A172 (cell line): ENCODE measurements around the gene SBF2. TPM values are rescaled to one million over a fixed set of nuclear protein-coding genes. Genes with fewer than 3 reads are reported as not detected.

Experiments
- DNase-seq: peaks from one replicate; pipeline ENCODE4 v3.0.0-alpha.2; 2015; ENCODE audit warnings: low spot score
- total RNA-seq: library from RNA; depleted of rRNA; stranded (reverse); fragments of >200 nt; shearing (Covaris generic); gene quantifications from 2 replicates; pipeline ENCODE4 v1.2.3, GENCODE V29; 2014

The SBF2 gene
- total RNA-seq, 1 experiment from 2014 or later = 34.7 TPM

DNA sequence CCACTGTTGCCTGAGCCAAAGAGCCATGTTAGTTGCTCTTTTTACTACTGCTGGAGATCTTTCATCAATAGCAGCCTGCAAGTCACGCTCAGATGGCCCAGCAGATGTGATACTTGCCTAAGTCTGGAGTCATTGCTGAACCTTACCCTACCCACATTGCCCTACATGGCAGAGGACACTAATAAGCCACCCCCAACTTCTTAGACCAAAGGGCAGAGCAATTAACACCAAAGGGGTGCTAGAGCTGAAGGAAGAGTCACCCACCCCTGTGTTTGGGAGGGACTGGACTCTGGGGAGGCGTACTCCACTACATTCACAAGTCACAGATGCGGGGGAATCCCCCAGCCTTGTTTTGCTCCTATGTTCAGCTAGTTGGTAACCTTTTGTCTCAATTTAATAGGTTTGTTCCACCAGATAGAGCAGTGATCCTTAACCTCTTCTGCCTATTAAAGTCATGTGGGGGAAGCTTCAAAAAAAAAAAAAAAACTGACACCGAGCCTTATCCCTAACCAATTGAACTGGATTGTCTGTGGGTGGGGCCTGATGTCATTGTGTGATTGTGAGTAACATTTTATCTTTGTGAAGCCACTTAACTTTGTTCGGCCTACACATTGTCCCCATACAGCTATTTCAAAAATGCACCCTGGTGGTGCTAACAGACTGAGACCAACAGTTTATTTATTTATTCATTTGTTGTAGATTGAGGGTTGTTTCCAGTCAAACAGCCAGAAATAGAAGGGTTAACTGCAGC lies 23.9 kb upstream of the SBF2 start:
- no peak for DNase-seq

DNA sequence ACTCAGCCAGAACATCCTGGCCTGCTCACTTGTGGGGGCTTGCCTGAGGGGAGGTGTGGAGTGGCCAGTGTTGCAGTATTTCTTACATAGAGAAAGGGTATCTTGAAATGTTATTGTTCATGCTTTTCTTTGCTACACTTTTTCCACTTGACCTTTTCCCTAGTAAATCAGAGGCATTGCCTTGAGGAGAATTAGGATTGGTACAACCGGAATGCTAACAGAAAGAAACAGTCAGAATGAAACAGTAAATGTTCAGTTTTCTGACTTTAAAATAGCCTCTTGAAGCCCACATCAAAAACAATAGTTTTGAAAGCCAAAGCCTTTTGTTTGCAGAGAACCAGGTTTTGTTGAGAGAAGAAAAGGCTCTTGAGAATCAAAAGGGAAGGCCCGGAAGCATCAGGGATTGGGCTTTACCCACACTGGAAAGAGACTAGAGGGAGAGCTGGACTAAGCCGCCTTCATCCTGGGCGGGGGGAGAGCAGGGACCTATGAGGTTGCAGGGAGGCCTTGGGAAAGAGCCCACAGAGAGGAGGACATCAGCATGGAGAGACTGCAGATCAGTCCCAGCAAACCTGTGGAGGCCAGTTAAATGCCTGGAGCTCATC lies 23.2 kb upstream of the SBF2 start:
- DNase-seq = no peak

DNA sequence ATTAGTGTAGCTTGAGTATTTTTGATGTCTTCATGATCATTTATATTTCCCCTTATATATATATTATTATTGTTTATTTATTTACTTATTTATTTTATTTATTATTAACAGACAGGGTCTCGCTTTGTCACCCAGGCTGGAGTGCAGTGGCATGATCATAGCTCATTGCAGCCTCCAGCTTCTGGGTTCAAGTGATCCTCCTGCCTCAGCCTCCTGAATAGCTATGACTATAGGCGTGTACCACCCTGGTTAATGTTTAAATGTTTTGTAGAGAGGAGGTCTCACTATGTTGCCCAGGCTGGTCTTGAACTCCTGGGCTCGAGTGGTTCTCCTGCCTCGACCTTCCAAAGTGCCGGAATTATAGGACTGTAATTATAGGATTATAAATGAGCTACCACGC lies 21.1 kb upstream of the SBF2 start:
- DNase-seq = no peak

DNA sequence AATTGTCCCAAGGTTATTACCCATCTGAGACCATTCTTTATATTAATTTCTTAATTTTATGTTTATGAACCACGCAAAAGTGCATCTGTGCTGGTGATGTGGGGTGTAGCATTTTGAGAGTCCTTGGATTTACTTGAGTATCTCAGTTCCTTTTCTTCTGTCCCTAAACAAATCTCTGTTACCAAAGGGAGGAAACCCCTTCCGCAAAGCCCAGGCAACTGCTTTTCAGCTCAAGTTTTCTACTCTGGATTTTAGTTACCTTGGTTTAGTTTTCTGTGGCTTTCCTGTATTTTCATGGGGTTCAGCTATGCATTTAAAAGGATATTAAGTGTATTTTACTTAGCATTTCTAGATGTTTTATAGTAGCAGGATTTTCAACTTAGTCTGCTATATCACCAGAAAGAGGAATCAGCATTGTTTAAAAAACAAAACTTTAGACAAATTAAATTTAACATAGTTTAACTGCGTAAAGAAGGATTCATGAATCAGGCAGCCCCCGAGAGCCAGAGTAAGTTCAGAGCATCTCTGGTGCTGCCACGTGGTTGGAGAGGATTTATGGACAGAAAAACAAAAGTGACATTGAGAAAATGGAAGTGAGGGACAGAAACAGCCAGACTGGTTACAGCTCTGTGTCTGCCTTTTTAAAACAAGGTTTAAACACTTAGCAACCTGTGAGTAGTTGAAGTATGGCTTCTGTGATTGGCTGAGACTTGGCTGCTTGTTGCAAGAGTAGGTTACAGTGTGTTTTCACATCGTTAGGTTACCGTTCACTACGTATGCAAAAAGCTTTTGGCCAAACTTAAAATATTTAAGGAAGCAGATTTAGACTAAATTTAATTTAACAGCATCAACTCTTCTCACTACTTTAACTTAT lies 20.4 kb upstream of the SBF2 start:
- peak; percentile 84 for DNase-seq

DNA sequence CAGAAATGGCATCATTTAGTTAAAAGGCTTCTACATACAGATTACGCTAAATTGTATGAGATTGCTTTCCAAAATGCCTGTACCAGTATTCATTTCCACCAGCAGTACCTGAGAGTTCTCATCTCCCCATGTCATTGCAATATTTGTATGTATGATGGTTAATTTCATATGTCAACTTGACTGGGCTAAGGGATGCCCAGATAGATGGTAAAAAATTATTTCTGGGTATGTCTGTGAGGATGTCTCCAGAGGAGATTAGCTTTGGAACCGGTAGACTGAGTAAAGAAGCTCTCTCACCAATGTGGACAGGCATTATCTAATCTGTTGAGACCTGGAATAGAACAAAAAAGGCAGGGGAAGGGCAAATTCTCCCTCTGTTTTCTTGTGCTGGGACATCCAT lies 17.8 kb upstream of the SBF2 start:
- no peak for DNase-seq

DNA sequence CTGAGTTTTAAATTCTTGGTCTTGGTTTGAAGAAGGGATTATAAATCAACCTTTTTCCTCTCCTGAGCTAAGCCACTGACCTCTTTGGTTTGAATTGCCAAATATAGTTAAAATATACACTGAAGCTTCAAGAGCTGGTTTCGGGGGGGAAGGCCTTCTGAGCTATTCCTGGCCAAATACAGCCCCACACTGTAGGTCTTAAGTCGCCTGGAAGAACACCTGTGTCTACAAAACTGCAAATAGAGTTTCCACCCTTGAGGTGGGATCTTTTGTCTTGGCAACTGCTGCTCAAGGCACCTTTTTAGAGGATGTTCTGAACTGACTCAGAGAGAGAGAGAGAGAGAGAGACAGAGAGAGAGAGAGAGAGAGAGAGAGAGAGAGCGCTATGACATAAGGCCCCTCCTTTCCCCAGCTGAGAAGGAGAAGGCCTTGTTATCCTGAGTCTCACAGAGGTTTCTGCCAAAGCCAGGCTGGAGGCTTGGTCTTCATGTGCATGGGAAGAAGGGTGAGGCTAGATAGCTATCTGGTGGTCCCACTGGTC lies 16.4 kb upstream of the SBF2 start:
- no peak for DNase-seq

DNA sequence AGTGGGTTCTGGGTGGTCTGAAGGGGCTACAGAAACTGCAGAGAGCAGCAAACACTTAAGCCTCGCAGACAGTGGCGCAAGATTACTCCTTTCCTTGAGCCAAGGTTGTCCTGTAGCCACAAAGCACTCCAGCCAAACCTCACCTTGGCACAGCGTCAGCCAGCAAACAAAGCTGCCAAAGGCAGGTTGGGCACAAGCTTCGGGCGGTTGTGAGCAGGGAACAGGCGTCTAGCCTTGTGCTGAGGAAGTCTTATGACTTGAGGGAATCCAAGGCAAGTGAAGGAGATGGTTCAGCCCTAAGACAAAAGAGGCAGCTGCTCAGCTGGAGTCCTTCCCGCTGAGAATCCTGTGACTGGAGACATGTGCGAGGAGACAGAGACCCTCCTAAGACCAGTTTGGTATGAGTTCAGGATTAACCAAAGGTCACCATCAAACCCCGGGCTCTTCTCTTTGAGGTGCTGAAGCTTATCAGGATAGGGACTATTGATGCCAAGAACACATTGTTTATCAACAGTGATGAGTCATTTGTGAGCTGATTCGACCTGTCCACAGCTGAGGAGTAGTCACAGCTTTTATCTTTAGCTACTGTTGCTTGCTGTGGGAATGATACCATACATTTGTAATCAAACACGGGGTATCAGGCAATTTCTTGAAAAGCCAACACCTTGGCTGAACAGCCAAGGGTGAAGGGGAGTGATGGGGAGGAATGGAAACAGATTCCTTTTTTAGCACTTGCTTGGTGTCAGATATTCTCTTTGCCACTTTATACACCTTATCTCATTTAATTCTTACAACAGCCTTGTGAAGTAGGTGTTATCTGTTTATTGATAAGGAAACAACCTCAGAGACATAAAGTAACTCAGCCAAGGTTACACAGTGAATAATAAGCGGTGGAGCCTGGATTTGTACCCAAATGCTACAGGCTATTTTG lies 15.4 kb upstream of the SBF2 start:
- peak; percentile 84 for DNase-seq

DNA sequence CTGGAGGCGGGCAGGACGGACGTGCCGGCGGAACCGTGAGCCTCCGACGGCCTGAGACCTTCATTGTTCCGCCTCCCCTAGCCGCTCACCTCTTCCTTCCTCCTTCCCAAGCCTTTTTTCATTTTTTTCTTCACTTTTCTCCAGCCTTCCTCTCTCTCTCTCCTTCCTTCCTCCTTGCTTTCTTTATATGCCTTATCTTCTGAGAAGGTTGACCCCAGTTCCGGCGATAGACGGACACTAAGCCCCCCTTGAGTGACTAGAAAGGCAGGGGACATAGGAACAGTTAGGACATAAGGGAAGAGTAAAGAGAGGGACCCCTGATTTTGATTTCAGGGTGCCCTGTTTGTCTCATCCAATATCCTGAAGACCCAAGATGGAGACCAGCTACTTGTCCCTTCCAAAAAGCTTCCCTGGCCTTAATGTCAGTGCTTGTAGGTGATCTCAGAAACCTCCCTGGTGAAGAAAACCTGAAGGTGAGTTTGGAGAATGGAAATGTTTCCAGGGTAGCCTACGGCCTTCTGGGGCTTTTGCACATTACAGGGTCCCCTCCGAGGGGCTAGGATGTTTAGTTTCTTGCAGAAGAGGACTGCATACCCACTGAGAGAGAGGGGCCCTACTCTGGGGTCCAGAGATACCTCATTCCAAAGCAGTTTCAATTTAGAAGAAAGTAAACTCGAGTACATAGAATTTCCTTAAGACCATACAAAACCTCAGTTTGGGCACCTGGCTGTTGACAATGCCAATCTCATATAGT lies 14.4 kb upstream of the SBF2 start:
- no peak for DNase-seq

DNA sequence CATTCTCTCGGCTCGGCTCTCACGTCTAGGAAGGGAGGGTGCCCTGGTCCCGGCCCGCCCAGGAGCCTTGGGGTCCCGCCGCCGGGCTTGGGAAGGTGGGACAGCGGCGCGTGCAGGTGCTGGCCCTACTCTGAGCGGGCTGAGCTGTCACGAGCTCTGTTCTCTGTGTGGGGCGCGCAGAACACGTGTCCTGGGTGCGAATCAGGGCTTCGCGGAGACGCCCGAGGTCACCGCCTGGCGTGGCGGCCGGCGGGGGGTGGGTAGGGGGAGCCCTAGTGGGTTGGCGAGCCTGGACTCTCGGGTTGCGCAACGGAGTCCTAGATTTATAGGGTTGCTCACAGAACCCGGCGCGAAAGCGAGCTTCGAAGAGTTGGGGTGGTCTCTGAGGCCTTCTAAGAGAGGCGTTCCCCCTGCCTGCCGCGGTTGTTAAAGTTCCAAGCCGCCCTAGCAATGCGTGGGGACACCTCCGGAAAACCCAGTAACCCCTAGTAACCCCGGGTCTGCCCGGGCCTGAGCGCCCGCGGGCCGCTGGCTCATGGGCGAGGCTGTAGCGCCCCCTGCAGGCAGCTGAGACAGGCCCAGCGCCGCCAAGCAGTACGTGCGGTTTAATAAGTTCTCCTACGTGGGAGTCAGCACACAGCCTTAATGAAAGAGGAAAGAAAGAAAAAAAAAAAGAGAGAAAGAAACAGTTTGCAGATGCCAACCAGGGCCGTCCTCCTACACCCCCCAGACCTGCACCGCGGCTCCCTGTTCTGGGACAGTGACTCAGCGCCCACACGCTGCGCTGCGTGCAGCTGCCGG lies 13.6 kb upstream of the SBF2 start:
- DNase-seq = peak; percentile 80

DNA sequence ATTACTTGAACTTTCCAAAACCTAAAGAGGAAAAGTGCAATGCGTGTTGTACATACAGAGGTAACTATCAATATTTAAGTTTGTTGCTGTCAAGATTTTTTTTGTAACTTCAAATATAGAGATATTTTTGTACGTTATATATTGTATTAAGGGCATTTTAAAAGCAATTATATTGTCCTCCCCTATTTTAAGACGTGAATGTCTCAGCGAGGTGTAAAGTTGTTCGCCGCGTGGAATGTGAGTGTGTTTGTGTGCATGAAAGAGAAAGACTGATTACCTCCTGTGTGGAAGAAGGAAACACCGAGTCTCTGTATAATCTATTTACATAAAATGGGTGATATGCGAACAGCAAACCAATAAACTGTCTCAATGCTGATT lies 13.0 kb upstream of the SBF2 start:
- DNase-seq = no peak

DNA sequence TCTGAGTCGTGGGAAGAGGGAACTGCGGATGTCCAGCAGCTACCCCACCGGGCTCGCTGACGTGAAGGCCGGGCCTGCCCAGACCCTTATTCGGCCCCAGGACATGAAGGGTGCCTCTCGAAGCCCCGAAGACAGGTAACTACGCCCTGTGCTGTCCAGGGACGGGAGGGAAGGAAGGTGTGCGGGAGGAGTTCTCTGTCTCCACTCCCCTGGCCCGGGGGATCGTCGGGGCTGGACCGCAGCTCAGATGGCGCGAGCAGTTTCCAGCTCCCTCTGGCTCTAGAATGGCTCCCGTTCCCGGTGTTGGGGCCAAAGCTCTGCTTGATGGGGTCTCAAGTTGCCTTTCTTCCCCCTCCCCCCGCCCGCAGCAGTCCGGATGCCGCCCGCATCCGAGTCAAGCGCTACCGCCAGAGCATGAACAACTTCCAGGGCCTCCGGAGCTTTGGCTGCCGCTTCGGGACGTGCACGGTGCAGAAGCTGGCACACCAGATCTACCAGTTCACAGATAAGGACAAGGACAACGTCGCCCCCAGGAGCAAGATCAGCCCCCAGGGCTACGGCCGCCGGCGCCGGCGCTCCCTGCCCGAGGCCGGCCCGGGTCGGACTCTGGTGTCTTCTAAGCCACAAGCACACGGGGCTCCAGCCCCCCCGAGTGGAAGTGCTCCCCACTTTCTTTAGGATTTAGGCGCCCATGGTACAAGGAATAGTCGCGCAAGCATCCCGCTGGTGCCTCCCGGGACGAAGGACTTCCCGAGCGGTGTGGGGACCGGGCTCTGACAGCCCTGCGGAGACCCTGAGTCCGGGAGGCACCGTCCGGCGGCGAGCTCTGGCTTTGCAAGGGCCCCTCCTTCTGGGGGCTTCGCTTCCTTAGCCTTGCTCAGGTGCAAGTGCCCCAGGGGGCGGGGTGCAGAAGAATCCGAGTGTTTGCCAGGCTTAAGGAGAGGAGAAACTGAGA lies 12.2 kb upstream of the SBF2 start:
- DNase-seq = no peak

DNA sequence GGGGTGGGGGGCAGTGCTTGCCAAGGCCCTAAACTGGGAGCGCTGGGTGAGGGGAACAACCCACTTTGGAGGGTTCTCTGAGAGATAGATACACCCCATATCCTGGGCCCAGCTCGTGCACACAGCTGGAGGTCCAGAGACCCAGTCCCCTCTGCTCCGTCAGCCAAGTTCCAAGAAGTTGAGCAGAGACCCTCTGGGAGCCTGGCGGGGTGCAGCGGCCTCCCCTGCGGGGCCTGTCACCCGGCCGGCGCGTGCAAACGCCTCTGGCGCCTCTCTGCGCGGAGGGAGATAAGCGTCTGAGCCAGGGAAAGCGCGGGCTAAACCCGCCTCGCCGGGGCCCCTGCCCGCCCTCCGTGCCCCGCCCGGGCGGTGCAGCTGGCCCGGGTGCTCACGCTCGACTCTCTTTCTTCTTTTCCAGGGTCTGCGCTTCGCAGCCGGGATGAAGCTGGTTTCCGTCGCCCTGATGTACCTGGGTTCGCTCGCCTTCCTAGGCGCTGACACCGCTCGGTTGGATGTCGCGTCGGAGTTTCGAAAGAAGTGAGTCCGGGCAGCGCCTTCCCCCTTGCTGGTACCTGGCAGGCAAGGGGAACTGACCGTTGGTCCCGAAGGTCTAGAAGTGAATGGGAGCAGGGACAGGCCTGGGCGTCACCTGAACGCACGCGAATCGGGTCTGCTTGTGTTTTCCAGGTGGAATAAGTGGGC lies 11.4 kb upstream of the SBF2 start:
- DNase-seq = no peak

DNA sequence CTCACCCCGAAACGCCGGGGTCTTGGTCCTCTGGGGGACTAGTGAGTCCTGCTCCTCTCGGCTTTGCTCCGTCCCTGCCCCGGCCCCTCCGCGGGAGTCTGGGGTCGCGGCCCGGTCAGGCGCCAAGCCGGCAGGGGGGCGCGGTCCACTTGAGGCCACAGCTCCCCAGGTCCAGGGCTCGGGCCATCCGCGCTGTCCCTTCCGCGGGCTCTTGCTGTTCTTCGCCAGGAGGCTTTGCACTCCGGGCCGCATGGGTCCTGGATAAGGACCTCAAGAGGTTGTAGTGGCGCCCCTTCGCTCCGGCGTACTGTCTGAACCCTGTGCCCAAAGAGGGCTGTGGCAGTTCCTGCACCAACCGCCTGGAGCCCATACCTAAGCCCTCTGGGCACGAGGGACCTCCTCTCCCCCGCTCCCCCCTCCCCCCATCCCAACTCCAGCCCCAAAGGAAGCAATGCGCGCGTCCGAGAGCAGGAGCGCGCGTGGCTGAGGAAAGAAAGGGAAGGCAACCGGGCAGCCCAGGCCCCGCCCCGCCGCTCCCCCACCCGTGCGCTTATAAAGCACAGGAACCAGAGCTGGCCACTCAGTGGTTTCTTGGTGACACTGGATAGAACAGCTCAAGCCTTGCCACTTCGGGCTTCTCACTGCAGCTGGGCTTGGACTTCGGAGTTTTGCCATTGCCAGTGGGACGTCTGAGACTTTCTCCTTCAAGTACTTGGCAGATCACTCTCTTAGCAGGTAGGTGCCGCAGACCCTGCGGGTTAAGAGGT lies 10.7 kb upstream of the SBF2 start, which contains the start of gene ADM:
TSS of gene ADM (plus strand) at position 579 of the 767 bp plus-strand sequence. CDS start 628 bp downstream, outside the sequence.
- DNase-seq = peak; percentile 83

DNA sequence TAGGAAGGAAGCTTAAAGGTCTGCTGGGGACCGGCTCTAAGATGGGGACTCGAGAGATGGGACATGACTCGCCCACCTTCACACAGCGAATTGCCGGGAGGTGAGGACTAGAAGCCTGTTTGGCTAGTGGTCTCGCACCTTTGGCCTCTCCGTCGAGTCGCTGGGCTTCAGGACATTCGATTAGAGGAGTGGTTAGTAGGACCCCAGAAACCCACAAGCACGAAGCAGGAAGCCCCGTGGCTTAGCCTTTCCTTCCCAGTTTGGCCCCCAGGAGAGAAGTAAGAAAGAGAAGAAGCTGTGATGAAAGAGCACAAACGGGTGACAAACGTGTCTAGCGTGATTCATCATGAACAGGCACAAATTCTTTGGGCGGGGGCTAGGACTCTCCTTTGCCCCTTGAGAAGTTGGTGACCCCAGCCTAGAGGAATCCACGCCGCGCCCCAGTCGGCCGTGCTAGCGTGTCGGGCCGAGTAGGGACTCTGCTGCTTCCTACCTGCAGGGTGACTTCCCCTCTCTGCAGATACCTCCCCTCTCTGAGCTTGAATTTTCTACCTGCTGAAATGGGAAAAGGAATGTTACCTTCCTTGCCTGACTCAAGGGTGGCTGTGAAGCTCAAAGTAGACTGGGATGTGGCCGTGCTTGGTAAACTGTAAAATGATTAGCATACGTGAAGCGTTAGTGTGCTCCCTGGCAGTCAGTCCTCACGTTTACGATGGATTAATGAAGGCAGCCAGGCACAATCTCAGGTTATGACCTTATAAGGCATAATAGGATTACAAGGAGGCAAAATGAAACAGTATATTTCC lies 9.7 kb upstream of the SBF2 start:
- DNase-seq = peak; percentile 76

DNA sequence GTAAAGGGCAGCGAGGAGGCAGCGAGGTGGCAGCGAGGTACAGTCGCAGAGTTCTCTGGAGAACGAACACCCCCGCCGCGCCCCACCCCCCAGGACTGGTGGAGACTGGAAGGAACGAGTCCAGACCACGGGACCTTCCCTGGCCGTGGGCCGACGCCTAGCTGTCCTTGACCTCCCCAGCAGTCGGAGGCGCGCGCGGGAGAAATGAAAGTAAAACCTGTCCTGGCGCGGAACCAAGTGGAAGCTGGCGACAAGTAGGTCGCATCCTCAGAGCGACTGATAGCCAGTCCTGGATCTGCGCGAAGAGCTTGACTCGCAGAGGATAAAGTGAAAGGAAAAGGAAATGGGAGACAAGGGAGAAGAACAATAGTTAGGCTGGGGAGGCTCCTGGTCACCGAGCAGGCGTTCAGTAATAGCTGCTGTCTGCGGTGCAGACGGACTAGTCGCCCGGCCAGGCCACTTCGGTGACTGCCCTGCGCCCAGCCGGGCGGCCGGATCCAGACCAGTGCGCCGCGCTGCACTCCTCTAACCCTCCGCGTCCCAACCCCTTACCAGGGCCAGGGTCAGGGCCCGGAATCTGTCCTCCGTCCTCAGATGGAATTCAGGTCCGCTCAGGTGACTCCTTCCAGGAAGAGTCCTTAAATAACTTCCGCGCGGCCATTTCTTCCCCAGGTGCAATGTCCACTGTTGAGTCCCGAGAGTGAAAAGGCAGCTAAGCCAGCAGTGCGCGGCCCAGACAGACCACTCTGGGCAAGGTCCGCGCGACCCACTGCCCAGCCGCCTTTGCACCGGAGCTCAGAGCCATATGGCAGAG lies 8.9 kb upstream of the SBF2 start:
- DNase-seq = peak; percentile 82
